Upper lobe of left lung (tissue), 6 donors: ENCODE measurements around the gene PFN3. TPM values are rescaled to one million over a fixed set of nuclear protein-coding genes. Genes with fewer than 3 reads are reported as not detected.

ENCODE experiments used
- ATAC-seq, 2 donors: fragments of 200-7000 bp; cut with Tn5 transposase; one replicate each; pipeline ENCODE4 v1.9.1; 2022; ENCODE audit warnings: mild to moderate bottlenecking in 2 of 2, moderate library complexity in 2 of 2; ENCODE audit not compliant: low FRiP score in 2 of 2
- DNase-seq, 2 donors: peaks; one replicate each; pipeline ENCODE4 v3.0.0-alpha.2; 2019 to 2020
- H3K27ac ChIP-seq, 4 donors: fragments of 200-600 bp; sonication (generic); one replicate each; pipeline ENCODE4 v1.5.1; 2016 to 2019
- H3K27me3 ChIP-seq, 4 donors: fragments of 200-600 bp; sonication (generic); one replicate each; pipeline ENCODE4 v1.5.1; 2017 to 2019
- H3K36me3 ChIP-seq, 4 donors: fragments of 200-600 bp; sonication (generic); one replicate each; pipeline ENCODE4 v1.5.1; 2016 to 2019
- H3K4me1 ChIP-seq, 4 donors: fragments of 200-600 bp; sonication (generic); one replicate each; pipeline ENCODE4 v1.5.1; 2018 to 2019
- H3K4me3 ChIP-seq, 4 donors: fragments of 200-600 bp; sonication (generic); one replicate each; pipeline ENCODE4 v1.5.1; 2017 to 2019; ENCODE audit warnings: mild to moderate bottlenecking in 2 of 4, moderate library complexity in 1 of 4
- H3K9me3 ChIP-seq, 4 donors: fragments of 200-600 bp; sonication (generic); one replicate each; pipeline ENCODE4 v1.5.1; 2018 to 2019
- EP300 ChIP-seq, 4 donors: sonication (generic); formaldehyde crosslinking; IDR thresholded peaks; one replicate each; pipeline ENCODE4 v1.5.1; 2017; ENCODE audit warnings: antibody characterized with exemption in 4 of 4, control low read depth in 2 of 4
- POLR2A ChIP-seq, 4 donors: fragments of 450-650 bp; IDR thresholded peaks; one replicate each; pipeline ENCODE4 v1.5.1; 2016 to 2017; ENCODE audit warnings: antibody characterized with exemption in 4 of 4, mild to moderate bottlenecking in 2 of 4
- POLR2AphosphoS5 ChIP-seq, 2 donors: sonication (generic); formaldehyde crosslinking; IDR thresholded peaks; one replicate each; pipeline ENCODE4 v1.5.1; 2017; ENCODE audit warnings: antibody characterized with exemption in 2 of 2
- WGBS, 2 donors: methylation state at CpG; one replicate each; pipeline ENCODE4 v1.1.5; 2017 to 2018; 5-methylcytosine and 5-hydroxymethylcytosine counted together
- total RNA-seq, 6 donors: library from RNA; depleted of rRNA in 4 of 6; stranded (reverse); fragments of >200 nt in 4 of 6; gene quantifications; one replicate each; pipeline versions ENCODE4 v1.1.0 to v1.2.1, GENCODE V29; 2016 to 2021
- TF ChIP-seq, protein P1 (sequence below), 6 experiments: fragments of 450-650 bp in 4 of 6; fragments of 200-600 bp in 2 of 6; sonication (generic) in 2 of 6; IDR thresholded peaks; one replicate each; pipeline ENCODE4 v1.5.1; 2016 to 2019; ENCODE audit warnings: antibody characterized with exemption in 6 of 6
- donor health status: DM: no; HTN: no; CAD: no; lungs with moderate emphysema.
- donor health status: DM: no; HTN: yes; CAD: no; lungs with severe emphysema.

Gene PFN3
- total RNA-seq, 6 donors from 2014 or later = not detected

DNA sequence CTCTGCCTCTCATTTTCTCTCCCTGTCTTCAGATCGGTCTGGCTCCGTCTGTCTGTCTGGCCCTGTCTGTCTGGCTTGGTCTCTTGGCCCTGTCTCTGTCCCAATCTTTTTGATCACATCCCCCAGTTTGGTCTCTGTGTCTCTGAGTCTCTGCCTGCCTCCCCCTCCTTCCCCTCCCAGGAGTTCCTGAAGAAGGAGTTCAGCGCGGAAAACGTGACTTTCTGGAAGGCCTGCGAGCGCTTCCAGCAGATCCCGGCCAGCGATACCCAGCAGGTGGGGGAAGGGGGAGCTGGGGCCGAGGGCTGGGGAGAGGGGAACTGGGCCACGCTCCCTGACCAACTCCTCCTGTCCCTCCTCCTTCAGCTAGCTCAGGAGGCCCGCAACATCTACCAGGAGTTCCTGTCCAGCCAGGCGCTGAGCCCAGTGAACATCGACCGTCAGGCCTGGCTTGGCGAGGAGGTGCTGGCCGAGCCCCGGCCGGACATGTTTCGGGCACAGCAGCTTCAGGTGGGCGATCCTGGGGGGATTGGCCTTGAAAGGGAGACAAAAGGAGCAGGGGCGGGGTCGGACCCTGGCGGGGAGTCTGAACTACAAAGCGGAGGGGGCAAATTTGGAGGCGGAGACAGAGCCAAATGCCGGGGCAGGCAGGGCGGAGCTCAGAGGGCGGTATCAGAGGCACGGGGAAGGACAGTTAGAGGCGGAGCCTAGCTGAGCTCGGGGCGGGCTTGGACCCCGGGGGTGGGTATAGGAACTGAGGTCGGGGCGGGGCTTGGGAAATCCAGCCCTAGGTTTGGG lies 33.7 kb downstream of the PFN3 start:
- Histone ChIP-seq H3K9me3 (no peaks in the 10 kb centered on the region), H3K27me3 (no peaks in the 10 kb centered on the region), H3K4me1 (peaks cover 40 to 69% (median 51%) of the 10 kb centered on the region in 4 donors), H3K36me3 (peaks cover 0 to 14% (median 0%) of the 10 kb centered on the region in 4 donors), H3K27ac (peak overlapping the region; percentile 76 to 95 (median 91)), H3K4me3 (peak overlapping the region; percentile 38 to 57 (median 52))
- no peak for TF ChIP-seq EP300 (IDR thresholded peaks at IDR 0.05)
- peak in 1 of 4 donors; percentile 36 for TF ChIP-seq POLR2A (IDR thresholded peaks at IDR 0.05)
- TF ChIP-seq, protein P1, sequence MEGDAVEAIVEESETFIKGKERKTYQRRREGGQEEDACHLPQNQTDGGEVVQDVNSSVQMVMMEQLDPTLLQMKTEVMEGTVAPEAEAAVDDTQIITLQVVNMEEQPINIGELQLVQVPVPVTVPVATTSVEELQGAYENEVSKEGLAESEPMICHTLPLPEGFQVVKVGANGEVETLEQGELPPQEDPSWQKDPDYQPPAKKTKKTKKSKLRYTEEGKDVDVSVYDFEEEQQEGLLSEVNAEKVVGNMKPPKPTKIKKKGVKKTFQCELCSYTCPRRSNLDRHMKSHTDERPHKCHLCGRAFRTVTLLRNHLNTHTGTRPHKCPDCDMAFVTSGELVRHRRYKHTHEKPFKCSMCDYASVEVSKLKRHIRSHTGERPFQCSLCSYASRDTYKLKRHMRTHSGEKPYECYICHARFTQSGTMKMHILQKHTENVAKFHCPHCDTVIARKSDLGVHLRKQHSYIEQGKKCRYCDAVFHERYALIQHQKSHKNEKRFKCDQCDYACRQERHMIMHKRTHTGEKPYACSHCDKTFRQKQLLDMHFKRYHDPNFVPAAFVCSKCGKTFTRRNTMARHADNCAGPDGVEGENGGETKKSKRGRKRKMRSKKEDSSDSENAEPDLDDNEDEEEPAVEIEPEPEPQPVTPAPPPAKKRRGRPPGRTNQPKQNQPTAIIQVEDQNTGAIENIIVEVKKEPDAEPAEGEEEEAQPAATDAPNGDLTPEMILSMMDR (IDR thresholded peaks at IDR 0.05) = peak in 1 of 6 experiments; percentile 4
- peak; percentile 28 to 45 for TF ChIP-seq POLR2AphosphoS5 (IDR thresholded peaks at IDR 0.05)
- 38 to 41% methylated on average over 27 to 36 of the region's 36 CpGs for WGBS, 2 donors
- peak; percentile 87 to 88 for ATAC-seq
- DNase-seq = peak; percentile 90 to 91

DNA sequence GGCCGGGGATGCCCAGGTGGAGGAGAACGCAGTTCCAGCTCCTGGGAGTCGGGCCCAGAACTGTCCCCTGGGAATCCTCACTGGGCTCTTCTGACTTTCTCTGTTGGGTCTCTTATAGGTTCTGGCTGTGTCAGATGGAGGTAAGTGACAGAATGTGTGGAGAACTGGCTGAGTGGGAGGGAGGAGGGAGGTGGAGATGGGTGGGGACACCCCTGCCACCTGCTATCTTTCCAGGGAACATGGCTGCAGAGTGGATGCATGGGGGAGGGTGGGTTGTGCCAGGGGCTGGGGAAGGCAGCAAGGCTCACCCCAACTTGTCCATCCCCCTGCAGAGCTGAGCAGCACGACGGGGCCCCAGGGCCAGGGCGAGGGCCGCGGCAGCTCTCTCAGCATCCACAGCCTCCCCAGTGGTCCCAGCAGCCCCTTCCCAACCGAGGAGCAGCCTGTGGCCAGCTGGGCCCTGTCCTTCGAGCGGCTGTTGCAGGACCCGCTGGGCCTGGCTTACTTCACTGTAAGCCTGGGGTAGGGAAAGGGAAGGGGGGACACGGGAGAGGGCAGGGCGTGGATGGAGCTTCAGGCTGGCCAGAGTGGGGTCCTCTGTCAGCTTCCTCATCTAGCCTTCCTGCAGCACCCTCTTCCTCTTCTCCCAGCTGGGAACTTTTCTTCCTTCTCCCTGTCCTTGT lies 34.5 kb downstream of the PFN3 start:
- peak in 1 of 2 donors; percentile 63 for DNase-seq
- WGBS, 2 donors = 79 to 91% methylated on average over 5 to 14 of the region's 14 CpGs
- no peak overlapping the region for H3K4me3 ChIP-seq
- H3K9me3 ChIP-seq = no peaks in the 10 kb centered on the region
- ATAC-seq = no peak
- TF ChIP-seq POLR2A (IDR thresholded peaks at IDR 0.05) = no peak
- no peaks in the 10 kb centered on the region for H3K27me3 ChIP-seq
- peaks cover 32 to 66% (median 46%) of the 10 kb centered on the region in 4 donors for H3K4me1 ChIP-seq
- H3K36me3 ChIP-seq = peaks cover 0 to 14% (median 0%) of the 10 kb centered on the region in 4 donors
- peak overlapping the region; percentile 76 to 95 (median 91) for H3K27ac ChIP-seq

DNA sequence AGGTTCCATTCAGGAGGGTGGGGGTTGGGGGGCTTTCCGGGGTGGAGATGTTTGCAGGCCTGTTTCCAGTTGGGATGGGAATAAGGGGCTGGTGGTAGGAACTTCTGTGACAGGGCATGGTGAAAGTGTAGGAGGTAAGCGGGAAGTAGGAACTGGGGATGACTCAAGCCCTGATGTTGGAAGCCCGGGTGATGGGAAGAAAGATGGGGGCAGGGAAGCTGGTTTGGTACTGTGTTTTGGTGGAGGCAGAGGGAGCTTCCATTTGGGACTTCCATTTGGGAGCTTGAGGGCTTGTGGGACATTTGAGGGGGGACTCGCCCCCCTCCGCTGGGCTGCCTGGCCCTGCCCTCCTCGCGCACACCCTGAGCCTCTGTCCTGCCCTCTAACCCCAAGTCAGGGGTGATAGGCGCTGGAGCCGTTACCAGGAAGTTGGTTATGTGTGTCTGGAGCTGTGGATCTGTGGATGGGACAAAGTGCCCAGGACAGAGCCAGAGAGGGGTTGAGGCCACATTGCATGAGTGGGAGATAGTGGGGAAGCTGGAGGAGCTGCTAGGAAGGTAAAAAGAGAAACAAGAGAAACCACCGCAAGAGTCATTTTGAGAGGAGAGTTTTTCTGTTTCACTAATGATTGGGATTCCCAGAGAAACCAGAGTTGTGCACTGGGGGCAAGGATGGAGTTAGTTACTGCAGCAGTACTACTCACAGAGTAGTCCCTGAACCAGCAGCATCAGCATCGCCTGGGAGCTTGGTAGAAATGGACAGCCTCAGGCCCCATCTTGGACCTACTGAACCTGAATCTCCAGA lies 36.1 kb downstream of the PFN3 start:
- H3K27me3 ChIP-seq = no peaks in the 10 kb centered on the region
- no peaks in the 10 kb centered on the region for H3K9me3 ChIP-seq
- H3K4me3 ChIP-seq = no peak overlapping the region
- WGBS, 2 donors = 80 to 82% methylated on average over 11 of the region's 11 CpGs
- TF ChIP-seq, protein P1 (IDR thresholded peaks at IDR 0.05) = no peak
- TF ChIP-seq POLR2A (IDR thresholded peaks at IDR 0.05) = no peak
- no peak for TF ChIP-seq EP300 (IDR thresholded peaks at IDR 0.05)
- TF ChIP-seq POLR2AphosphoS5 (IDR thresholded peaks at IDR 0.05) = no peak
- DNase-seq = no peak
- H3K4me1 ChIP-seq = peaks cover 27 to 56% (median 43%) of the 10 kb centered on the region in 4 donors
- no peak for ATAC-seq
- H3K27ac ChIP-seq = no peak overlapping the region
- H3K36me3 ChIP-seq = peaks cover 0 to 14% (median 0%) of the 10 kb centered on the region in 4 donors

DNA sequence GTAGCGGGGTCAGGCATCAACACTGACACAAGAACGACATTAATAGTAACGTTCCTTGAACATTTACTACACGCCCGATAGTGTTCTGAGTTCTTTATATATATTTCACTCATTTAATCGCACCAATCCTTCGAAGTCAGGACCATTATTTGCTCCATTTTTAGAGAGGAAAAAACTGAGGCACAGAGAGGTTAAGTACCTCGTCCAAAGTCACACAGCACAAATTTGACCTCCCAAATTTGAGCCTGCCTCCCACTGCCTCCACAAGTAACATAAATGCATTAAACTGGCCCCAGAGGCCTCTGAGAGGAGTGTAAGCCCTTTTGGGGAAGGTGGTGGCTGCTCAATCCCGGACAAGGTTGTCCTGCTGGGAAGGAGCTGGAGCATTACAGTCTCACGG lies 36.9 kb downstream of the PFN3 start:
- DNase-seq (no peak), ATAC-seq (no peak)
- TF ChIP-seq POLR2AphosphoS5 (IDR thresholded peaks at IDR 0.05) (no peak), POLR2A (IDR thresholded peaks at IDR 0.05) (no peak), EP300 (IDR thresholded peaks at IDR 0.05) (no peak)
- TF ChIP-seq, protein P1 (IDR thresholded peaks at IDR 0.05) = no peak
- Histone ChIP-seq H3K4me1 (peaks cover 27 to 63% (median 46%) of the 10 kb centered on the region in 4 donors), H3K4me3 (peak overlapping the region in 3 of 4 donors; percentile 42 to 55 (median 54)), H3K36me3 (peaks cover 0 to 12% (median 0%) of the 10 kb centered on the region in 4 donors), H3K9me3 (no peaks in the 10 kb centered on the region), H3K27me3 (no peaks in the 10 kb centered on the region), H3K27ac (peak overlapping the region in 2 of 4 donors; percentile 76 to 81)
- 44% methylated on average over 10 of the region's 10 CpGs for WGBS, 2 donors
